GM12878 (cell line): ENCODE results near the gene GABARAPL2. TPM values are rescaled to one million over a fixed set of nuclear protein-coding genes. Genes with fewer than 3 reads are reported as not detected.
A peak's percentile ranks its signal among the peaks of the same experiment; 100 is the strongest.

Experiments
- BHLHE40 ChIP-seq, 2 experiments: fragments of 450-650 bp in 1 of 2; IDR thresholded peaks; 2 replicates each; pipeline ENCODE4 v1.6.1; 2011 to 2017; ENCODE audit warnings: low read depth in 2 of 2, borderline replicate concordance in 1 of 2, improper control_type of control experiment in 1 of 2, low read length in 1 of 2, mild to moderate bottlenecking in 1 of 2
- CHD1 ChIP-seq: IDR thresholded peaks from 2 replicates; pipeline ENCODE4 v1.6.1; 2012; ENCODE audit warnings: low read depth, low read length, improper control_type of control experiment
- EED ChIP-seq: sonication (generic); IDR thresholded peaks from 2 replicates; pipeline ENCODE4 v1.6.1; 2016; ENCODE audit warnings: antibody characterized with exemption, low read depth
- EP300 ChIP-seq, 2 experiments: fragments of 150-350 bp in 1 of 2; IDR thresholded peaks; 2 replicates each; pipeline ENCODE4 v1.6.1; 2011 to 2012; ENCODE audit warnings: low read depth in 2 of 2, low read length in 2 of 2, borderline replicate concordance in 1 of 2, improper control_type of control experiment in 1 of 2, inconsistent platforms in 1 of 2; ENCODE audit not compliant: control insufficient read depth in 1 of 2
- ESRRA ChIP-seq: IDR thresholded peaks from 2 replicates; pipeline ENCODE4 v1.6.1; 2012; ENCODE audit warnings: mild to moderate bottlenecking, low read length, improper control_type of control experiment
- GABPA ChIP-seq: IDR thresholded peaks from 2 replicates; pipeline ENCODE4 v1.6.1; 2014; ENCODE audit warnings: antibody characterized with exemption, low read depth, mild to moderate bottlenecking, inconsistent platforms
- HCFC1 ChIP-seq: fragments of 150-350 bp; IDR thresholded peaks from 2 replicates; pipeline ENCODE4 v1.6.1; 2014; ENCODE audit warnings: low read length
- IKZF2 ChIP-seq, 2 experiments: fragments of 450-650 bp; IDR thresholded peaks; 2 replicates each; pipeline ENCODE4 v1.6.1; 2017; ENCODE audit warnings: mild to moderate bottlenecking in 2 of 2, moderate library complexity in 2 of 2
- LARP7 ChIP-seq: fragments of 450-650 bp; IDR thresholded peaks from 2 replicates; pipeline ENCODE4 v1.6.1; 2017; ENCODE audit warnings: mild to moderate bottlenecking
- MYC ChIP-seq: IDR thresholded peaks from 2 replicates; pipeline ENCODE4 v1.6.1; 2011; ENCODE audit warnings: mild to moderate bottlenecking, low read length, moderate library complexity, inconsistent platforms; ENCODE audit not compliant: insufficient read depth, insufficient replicate concordance, insufficient read length, severe bottlenecking
- PML ChIP-seq: IDR thresholded peaks from 2 replicates; pipeline ENCODE4 v1.6.1; 2012; ENCODE audit warnings: low read length, inconsistent platforms
- RAD21 ChIP-seq: IDR thresholded peaks from 2 replicates; pipeline ENCODE4 v1.6.1; 2011; ENCODE audit warnings: mild to moderate bottlenecking, low read depth, low read length, moderate library complexity; ENCODE audit not compliant: insufficient read depth
- RCOR1 ChIP-seq: conservative IDR thresholded peaks from 2 replicates; pipeline ENCODE4 v1.6.1; 2012; ENCODE audit warnings: low read depth, low read length, improper control_type of control experiment
- RFX5 ChIP-seq: IDR thresholded peaks from 2 replicates; pipeline ENCODE4 v1.6.1; 2011; ENCODE audit warnings: low read depth, low read length, improper control_type of control experiment
- SMAD1 ChIP-seq: fragments of 450-650 bp; IDR thresholded peaks from 2 replicates; pipeline ENCODE4 v1.6.1; 2018; ENCODE audit warnings: mild to moderate bottlenecking, low read depth; ENCODE audit not compliant: partially characterized antibody
- SMAD5 ChIP-seq: IDR thresholded peaks from 2 replicates; pipeline ENCODE4 v1.6.1; 2016; ENCODE audit warnings: antibody characterized with exemption, low read depth
- TBL1XR1 ChIP-seq: IDR thresholded peaks from 2 replicates; pipeline ENCODE4 v1.6.1; 2012; ENCODE audit warnings: low read depth, low read length, improper control_type of control experiment
- ZBED1 ChIP-seq: IDR thresholded peaks from 2 replicates; pipeline ENCODE4 v1.6.1; 2016; ENCODE audit warnings: borderline replicate concordance
- ZNF274 ChIP-seq: IDR thresholded peaks from one replicate; pipeline ENCODE4 v1.8.0; 2011; ENCODE audit not compliant: insufficient read length, insufficient read depth
- polyA plus RNA-seq, 11 experiments: library from polyadenylated mRNA; depleted of rRNA in 4 of 11; unstranded in 6 of 11; stranded (reverse) in 5 of 11; fragments of >200 nt; fragmentation: Nextera tagmentation in 4 of 11; fragmentation: Illumina TruSeq in 1 of 11; extraction: Ambion mirVana in 4 of 11; extraction: Trizol in 1 of 11; gene quantifications; 1 replicate in 1 of 11; 2 replicates in 10 of 11; pipeline versions ENCODE4 v1.2.1 to v1.2.3, GENCODE V29; 2011 to 2016; ENCODE audit warnings: inconsistent platforms in 2 of 11, missing spikeins in 2 of 11, low read depth in 1 of 11
- total RNA-seq, 4 experiments: library from RNA; depleted of rRNA in 3 of 4; stranded (reverse); fragments of >200 nt in 3 of 4; fragmentation: Illumina TruSeq in 1 of 4; extraction: Trizol in 1 of 4; gene quantifications; 2 replicates each; pipeline versions ENCODE4 v1.2.1 to v1.2.3, GENCODE V29; 2013 to 2021
- TF ChIP-seq, protein P1 (sequence below): fragments of 450-650 bp; IDR thresholded peaks from 2 replicates; pipeline ENCODE4 v1.6.1; 2016; ENCODE audit warnings: mild to moderate bottlenecking
- TF ChIP-seq, protein P2 (sequence below): fragments of 450-650 bp; IDR thresholded peaks from 2 replicates; pipeline ENCODE4 v1.6.1; 2017; ENCODE audit warnings: low read depth, mild to moderate bottlenecking, moderate library complexity
- TF ChIP-seq, protein P3 (sequence below): IDR thresholded peaks from 2 replicates; pipeline ENCODE4 v1.6.1; 2011; ENCODE audit warnings: low read depth, low read length, improper control_type of control experiment, borderline replicate concordance
- TF ChIP-seq, protein P4 (sequence below): fragments of 450-650 bp; IDR thresholded peaks from 2 replicates; pipeline ENCODE4 v1.6.1; 2017; ENCODE audit warnings: borderline replicate concordance

The GABARAPL2 gene
- total and polyA plus RNA-seq, 10 of the 15 experiments (the other 5 are each of a cell fraction or from before 2014, with no cell fraction given) = 61.9 to 359 (median 128) TPM

DNA sequence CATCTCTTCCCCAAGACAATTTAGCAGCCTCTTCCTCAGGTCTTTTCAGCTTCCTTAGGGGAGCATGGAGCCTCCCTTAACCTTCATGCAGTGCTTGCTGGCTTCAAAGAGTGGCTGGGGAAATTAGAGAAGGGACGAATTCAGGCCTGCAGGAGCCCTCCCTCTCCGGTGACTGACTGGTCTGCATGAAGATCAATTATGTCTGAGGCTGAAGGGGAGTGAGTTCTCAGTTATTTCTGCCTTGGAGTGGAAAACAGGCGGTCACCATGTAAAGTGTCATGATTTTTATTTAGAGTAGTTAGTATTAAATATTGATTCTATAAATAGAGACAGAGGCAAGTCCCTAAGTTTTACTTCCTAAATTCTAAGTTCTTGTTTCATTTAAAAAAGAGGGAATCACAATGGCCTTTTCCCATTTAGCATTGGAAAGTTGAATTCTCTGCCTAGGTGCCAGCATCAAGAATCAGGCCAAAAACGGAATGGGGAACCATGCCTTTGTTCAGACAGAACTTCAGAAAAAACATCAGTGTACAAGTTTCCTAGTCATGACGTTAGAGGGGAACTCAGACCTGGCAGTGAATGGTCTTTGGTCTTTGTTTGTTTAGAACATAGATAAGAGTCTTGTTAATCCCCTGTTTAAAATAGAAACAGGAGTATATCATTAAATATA is 4.4 kb downstream of the GABARAPL2 start (continued):
- TF ChIP-seq, protein P1, sequence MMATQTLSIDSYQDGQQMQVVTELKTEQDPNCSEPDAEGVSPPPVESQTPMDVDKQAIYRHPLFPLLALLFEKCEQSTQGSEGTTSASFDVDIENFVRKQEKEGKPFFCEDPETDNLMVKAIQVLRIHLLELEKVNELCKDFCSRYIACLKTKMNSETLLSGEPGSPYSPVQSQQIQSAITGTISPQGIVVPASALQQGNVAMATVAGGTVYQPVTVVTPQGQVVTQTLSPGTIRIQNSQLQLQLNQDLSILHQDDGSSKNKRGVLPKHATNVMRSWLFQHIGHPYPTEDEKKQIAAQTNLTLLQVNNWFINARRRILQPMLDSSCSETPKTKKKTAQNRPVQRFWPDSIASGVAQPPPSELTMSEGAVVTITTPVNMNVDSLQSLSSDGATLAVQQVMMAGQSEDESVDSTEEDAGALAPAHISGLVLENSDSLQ = peak; percentile 52; the same call in 1 of the 2 replicates
- TF ChIP-seq CHD1 (no peak), LARP7 (no peak), RAD21 (no peak), PML (peak; percentile 44; the same call in 1 of the 2 replicates), EP300 (IDR thresholded peaks at IDR 0.05; ENCODE audit: borderline replicate concordance in 1 of 2, control insufficient read depth in 1 of 2, low read depth in 2 of 2, low read length in 2 of 2) (no peak), SMAD5 (no peak), ZBED1 (peak; percentile 45; the same call in 1 of the 2 replicates), MYC (no peak), HCFC1 (no peak), IKZF2 (IDR thresholded peaks at IDR 0.05) (peak; percentile 24 to 30; a peak in 2 of 4 replicates), EED (peak; percentile 27; the same call in 1 of the 2 replicates), ZNF274 (no peak), TBL1XR1 (no peak), RCOR1 (no peak), SMAD1 (no peak), RFX5 (no peak), BHLHE40 (IDR thresholded peaks at IDR 0.05; ENCODE audit: borderline replicate concordance in 1 of 2, low read depth in 2 of 2, low read length in 1 of 2) (no peak), ESRRA (no peak), GABPA (no peak)
- TF ChIP-seq, protein P2, sequence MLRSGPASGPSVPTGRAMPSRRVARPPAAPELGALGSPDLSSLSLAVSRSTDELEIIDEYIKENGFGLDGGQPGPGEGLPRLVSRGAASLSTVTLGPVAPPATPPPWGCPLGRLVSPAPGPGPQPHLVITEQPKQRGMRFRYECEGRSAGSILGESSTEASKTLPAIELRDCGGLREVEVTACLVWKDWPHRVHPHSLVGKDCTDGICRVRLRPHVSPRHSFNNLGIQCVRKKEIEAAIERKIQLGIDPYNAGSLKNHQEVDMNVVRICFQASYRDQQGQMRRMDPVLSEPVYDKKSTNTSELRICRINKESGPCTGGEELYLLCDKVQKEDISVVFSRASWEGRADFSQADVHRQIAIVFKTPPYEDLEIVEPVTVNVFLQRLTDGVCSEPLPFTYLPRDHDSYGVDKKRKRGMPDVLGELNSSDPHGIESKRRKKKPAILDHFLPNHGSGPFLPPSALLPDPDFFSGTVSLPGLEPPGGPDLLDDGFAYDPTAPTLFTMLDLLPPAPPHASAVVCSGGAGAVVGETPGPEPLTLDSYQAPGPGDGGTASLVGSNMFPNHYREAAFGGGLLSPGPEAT = peak; percentile 60; the same call in 1 of the 2 replicates
- TF ChIP-seq, protein P3, sequence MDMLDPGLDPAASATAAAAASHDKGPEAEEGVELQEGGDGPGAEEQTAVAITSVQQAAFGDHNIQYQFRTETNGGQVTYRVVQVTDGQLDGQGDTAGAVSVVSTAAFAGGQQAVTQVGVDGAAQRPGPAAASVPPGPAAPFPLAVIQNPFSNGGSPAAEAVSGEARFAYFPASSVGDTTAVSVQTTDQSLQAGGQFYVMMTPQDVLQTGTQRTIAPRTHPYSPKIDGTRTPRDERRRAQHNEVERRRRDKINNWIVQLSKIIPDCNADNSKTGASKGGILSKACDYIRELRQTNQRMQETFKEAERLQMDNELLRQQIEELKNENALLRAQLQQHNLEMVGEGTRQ = no peak
- TF ChIP-seq, protein P4, sequence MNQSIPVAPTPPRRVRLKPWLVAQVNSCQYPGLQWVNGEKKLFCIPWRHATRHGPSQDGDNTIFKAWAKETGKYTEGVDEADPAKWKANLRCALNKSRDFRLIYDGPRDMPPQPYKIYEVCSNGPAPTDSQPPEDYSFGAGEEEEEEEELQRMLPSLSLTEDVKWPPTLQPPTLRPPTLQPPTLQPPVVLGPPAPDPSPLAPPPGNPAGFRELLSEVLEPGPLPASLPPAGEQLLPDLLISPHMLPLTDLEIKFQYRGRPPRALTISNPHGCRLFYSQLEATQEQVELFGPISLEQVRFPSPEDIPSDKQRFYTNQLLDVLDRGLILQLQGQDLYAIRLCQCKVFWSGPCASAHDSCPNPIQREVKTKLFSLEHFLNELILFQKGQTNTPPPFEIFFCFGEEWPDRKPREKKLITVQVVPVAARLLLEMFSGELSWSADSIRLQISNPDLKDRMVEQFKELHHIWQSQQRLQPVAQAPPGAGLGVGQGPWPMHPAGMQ = no peak
